Astrocyte of the spinal cord (primary cell): Measurements from ENCODE around the gene RIC3.
A peak's percentile ranks its signal among the peaks of the same experiment; 100 is the strongest.

Experiments
- DNase-seq: peaks from one replicate; pipeline ENCODE4 v3.0.0; 2011; ENCODE audit warnings: low read depth, low spot score
- H3K4me3 ChIP-seq: 2 replicates; pipeline ENCODE4 v1.5.1; 2011; ENCODE audit warnings: low read depth, mild to moderate bottlenecking, low read length, moderate library complexity
- CTCF ChIP-seq: IDR thresholded peaks from 2 replicates; pipeline ENCODE4 v1.5.1; 2012; ENCODE audit warnings: low read depth, mild to moderate bottlenecking, low read length, inconsistent platforms
- in situ Hi-C: cut with HindIII; loops from 2 replicates; pipeline ENCODE4 v1.10.0; 2017; ENCODE audit warnings: low sequenced_read_pairs

RIC3 gene

GRCh38 chr11:8192016-8192895, 23.4 kb upstream of the RIC3 start:
- peak; percentile 96 for TF ChIP-seq CTCF
- peak; percentile 59 for DNase-seq
- no peak overlapping the region for H3K4me3 ChIP-seq
- in situ Hi-C loops = no loop called here

- no peak for DNase-seq
- no peak overlapping the region for H3K4me3 ChIP-seq
- in situ Hi-C loops = no loop called here
- TF ChIP-seq CTCF = no peak
These were observed 21.6 kb upstream of the RIC3 start for GRCh38 chr11:8190431-8190830.

GRCh38 chr11:8186429-8186828, 17.6 kb upstream of the RIC3 start:
- no peak for DNase-seq
- in situ Hi-C loops = no loop called here
- no peak overlapping the region for H3K4me3 ChIP-seq
- TF ChIP-seq CTCF = no peak

- TF ChIP-seq CTCF = no peak
- in situ Hi-C loops = no loop called here
- no peak for DNase-seq
- no peak overlapping the region for H3K4me3 ChIP-seq
These were observed 14.3 kb upstream of the RIC3 start for GRCh38 chr11:8183111-8183510.

- in situ Hi-C loops = no loop called here
- no peak overlapping the region for H3K4me3 ChIP-seq
- no peak for TF ChIP-seq CTCF
- no peak for DNase-seq
These were observed 11.6 kb upstream of the RIC3 start for GRCh38 chr11:8180469-8180868.

- in situ Hi-C loops = no loop called here
- TF ChIP-seq CTCF = no peak
- no peak overlapping the region for H3K4me3 ChIP-seq
- DNase-seq = no peak
These were observed 9.5 kb upstream of the RIC3 start for GRCh38 chr11:8178297-8178696.
